Measurements from ENCODE around the gene ANKRD34A.
"Not testable (repeated sequence)": the region's sequence is repeated elsewhere in the genome, so short reads cannot be mapped to it uniquely, and the experiment has no call there.

GRCh38 chr1:145920297-145920696, 44.1 kb downstream of the ANKRD34A start:
- not testable (repeated sequence) for TF ChIP-seq CTCF (IDR thresholded peaks at IDR 0.05; ENCODE audit: low read length); EZH2 (optimal IDR thresholded peaks at IDR 0.05; ENCODE audit: low read depth, low read length); EZH2phosphoT487 (IDR thresholded peaks at IDR 0.05; ENCODE audit: low read length)

All from MM.1S (cell line).